GM23338 (cell line): ENCODE measurements around the gene ALG1L2.
"Not testable (repeated sequence)": the region's sequence is repeated elsewhere in the genome, so short reads cannot be mapped to it uniquely, and the experiment has no call there.

Experiments
- CREB1 ChIP-seq: fragments of 250-450 bp; sonication (Bioruptor Pico); IDR thresholded peaks from 2 replicates; pipeline ENCODE4 v1.5.0; 2020; ENCODE audit warnings: low read depth, mild to moderate bottlenecking, moderate library complexity
- CTCF ChIP-seq, 2 experiments: fragments of 200-600 bp in 1 of 2; sonication (generic) in 1 of 2; conservative IDR thresholded peaks; 2 replicates each; pipeline versions ENCODE4 v1.5.1 to v1.6.1; 2016 to 2017; ENCODE audit warnings: antibody characterized with exemption in 2 of 2, low read depth in 2 of 2, mild to moderate bottlenecking in 2 of 2, moderate library complexity in 1 of 2
- ETS1 ChIP-seq: IDR thresholded peaks from 2 replicates; pipeline ENCODE4 v1.6.1; 2016; ENCODE audit warnings: antibody characterized with exemption
- EZH2 ChIP-seq: fragments of 200-600 bp; sonication (generic); IDR thresholded peaks from one replicate; pipeline ENCODE4 v1.8.0; 2017; ENCODE audit warnings: antibody characterized with exemption, mild to moderate bottlenecking, low read depth; ENCODE audit not compliant: unreplicated experiment
- EZH2phosphoT487 ChIP-seq: fragments of 200-600 bp; sonication (generic); IDR thresholded peaks from one replicate; pipeline ENCODE4 v1.8.1; 2018; ENCODE audit warnings: antibody characterized with exemption; ENCODE audit not compliant: unreplicated experiment
- JUNB ChIP-seq: IDR thresholded peaks from one replicate; pipeline ENCODE4 v1.6.1; 2016; ENCODE audit warnings: antibody characterized with exemption; ENCODE audit not compliant: unreplicated experiment
- POLR2AphosphoS5 ChIP-seq: IDR thresholded peaks from 2 replicates; pipeline ENCODE4 v1.6.1; 2016; ENCODE audit warnings: antibody characterized with exemption, low read depth
- REST ChIP-seq: IDR thresholded peaks from one replicate; pipeline ENCODE4 v1.6.1; 2018; ENCODE audit warnings: antibody characterized with exemption; ENCODE audit not compliant: unreplicated experiment
- STAT1 ChIP-seq: IDR thresholded peaks from one replicate; pipeline ENCODE4 v1.6.1; 2016; ENCODE audit warnings: antibody characterized with exemption; ENCODE audit not compliant: unreplicated experiment
- ZNF114 ChIP-seq: fragments of 250-450 bp; sonication (Bioruptor Pico); IDR thresholded peaks from 2 replicates; pipeline ENCODE4 v1.5.0; 2020; ENCODE audit warnings: mild to moderate bottlenecking, moderate library complexity
- ZNF331 ChIP-seq: fragments of 250-450 bp; sonication (Bioruptor Pico); IDR thresholded peaks from 2 replicates; pipeline ENCODE4 v1.5.0; 2020; ENCODE audit warnings: low read depth, mild to moderate bottlenecking, moderate library complexity
- ZNF462 ChIP-seq: fragments of 250-450 bp; sonication (Bioruptor Pico); IDR thresholded peaks from 2 replicates; pipeline ENCODE4 v1.5.0; 2020; ENCODE audit warnings: mild to moderate bottlenecking, moderate library complexity

- not testable (repeated sequence) for TF ChIP-seq CTCF (conservative IDR thresholded peaks at IDR 0.05; ENCODE audit: low read depth in 2 of 2); CREB1 (CRISPR knock-in tag); POLR2AphosphoS5; EZH2phosphoT487; EZH2; JUNB; REST; ETS1; STAT1; ZNF114 (CRISPR knock-in tag); ZNF331; ZNF462 (CRISPR knock-in tag)
These were observed 15.5 kb downstream of the ALG1L2 start for GRCh38 chr3:130097096-130097495.
